GM12872 (cell line): ENCODE measurements around the gene FBXO28.

Source experiments
- TF ChIP-seq, protein P1 (sequence below): IDR thresholded peaks from 3 replicates; pipeline ENCODE4 v1.5.1; 2011; ENCODE audit warnings: low read depth, mild to moderate bottlenecking, low read length, moderate library complexity; ENCODE audit not compliant: insufficient read depth

The FBXO28 gene, protein sequence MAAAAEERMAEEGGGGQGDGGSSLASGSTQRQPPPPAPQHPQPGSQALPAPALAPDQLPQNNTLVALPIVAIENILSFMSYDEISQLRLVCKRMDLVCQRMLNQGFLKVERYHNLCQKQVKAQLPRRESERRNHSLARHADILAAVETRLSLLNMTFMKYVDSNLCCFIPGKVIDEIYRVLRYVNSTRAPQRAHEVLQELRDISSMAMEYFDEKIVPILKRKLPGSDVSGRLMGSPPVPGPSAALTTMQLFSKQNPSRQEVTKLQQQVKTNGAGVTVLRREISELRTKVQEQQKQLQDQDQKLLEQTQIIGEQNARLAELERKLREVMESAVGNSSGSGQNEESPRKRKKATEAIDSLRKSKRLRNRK

DNA sequence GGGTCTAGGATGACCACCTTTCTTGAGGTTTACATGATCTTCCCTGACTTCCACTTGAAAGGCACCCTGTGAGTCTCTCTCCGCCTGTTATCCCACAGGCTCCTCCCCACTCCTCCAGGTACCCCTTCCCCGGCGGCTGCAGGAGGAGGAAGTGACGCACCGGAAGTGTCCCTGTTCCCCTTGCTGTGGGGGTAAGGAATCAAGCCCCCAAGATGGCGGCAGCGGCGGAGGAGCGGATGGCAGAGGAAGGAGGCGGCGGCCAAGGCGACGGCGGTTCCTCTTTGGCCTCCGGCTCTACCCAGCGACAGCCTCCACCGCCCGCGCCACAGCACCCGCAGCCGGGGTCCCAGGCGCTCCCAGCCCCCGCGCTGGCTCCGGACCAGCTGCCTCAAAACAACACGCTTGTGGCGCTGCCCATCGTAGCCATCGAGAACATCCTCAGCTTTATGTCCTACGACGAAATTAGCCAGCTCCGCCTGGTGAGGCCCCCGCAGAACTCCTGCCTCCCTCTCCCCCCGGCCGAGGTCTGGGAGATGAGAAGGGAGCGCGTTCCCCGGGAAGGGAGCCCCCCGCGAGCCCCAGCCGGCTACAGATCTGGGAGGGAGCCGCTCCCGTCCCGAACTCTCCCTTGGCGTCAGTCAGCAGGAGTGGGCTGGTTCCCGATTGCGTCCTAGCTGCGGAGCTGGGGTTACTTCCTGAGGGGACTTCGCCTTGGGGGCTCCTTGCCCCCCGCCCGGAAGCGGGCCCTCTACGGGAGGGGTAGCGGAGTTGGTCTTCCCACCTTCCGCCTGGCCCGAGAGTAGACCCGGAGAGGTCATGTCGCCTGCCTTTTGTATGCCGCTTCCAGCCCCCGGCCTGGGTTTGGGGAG, at the start of gene FBXO28:
FBXO28 (plus strand) TSS at position 194 of the 869 bp plus-strand sequence; CDS start at position 213, 19 bp downstream.
- TF ChIP-seq, protein P1, sequence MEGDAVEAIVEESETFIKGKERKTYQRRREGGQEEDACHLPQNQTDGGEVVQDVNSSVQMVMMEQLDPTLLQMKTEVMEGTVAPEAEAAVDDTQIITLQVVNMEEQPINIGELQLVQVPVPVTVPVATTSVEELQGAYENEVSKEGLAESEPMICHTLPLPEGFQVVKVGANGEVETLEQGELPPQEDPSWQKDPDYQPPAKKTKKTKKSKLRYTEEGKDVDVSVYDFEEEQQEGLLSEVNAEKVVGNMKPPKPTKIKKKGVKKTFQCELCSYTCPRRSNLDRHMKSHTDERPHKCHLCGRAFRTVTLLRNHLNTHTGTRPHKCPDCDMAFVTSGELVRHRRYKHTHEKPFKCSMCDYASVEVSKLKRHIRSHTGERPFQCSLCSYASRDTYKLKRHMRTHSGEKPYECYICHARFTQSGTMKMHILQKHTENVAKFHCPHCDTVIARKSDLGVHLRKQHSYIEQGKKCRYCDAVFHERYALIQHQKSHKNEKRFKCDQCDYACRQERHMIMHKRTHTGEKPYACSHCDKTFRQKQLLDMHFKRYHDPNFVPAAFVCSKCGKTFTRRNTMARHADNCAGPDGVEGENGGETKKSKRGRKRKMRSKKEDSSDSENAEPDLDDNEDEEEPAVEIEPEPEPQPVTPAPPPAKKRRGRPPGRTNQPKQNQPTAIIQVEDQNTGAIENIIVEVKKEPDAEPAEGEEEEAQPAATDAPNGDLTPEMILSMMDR = no peak

DNA sequence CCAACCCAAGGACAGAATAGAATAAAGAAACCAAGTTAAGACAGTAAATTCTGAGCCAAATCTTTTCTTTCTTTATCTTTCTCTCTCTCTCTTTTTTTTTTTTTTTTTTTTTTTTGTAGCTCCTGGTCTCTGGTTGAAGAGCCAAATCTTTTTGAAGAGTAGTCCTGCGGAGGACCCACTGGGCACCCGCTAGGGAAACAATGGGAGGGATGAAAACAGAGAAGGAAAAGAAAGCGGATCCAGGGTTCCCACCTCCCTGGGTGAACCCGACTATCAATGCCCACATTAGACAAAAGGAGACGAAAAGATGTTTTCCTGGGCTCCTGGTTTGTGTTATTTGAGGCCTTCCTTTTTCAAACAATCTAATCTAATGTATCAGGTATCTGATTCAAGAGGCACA, 49.8 kb upstream of the FBXO28 start:
- TF ChIP-seq, protein P1 = no peak

DNA sequence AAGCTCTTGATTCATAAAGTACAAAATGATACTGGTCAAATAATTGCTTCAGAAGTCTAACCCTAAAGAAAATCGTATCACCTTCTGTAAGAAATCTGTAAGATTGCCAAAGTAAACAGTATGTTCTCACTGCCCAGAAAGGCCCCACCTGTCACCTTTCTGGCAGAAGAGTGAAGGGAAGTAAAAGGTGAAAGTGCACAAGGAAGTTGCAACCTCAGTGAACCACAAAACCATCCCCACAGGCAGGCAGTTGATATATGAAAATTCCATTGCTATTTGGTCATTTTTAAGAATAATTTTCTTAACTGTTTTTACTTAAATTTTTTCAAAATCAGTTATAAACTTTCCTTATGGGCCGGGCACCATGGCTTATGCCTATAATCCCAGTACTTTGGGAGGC, 48.5 kb upstream of the FBXO28 start:
- TF ChIP-seq, protein P1 = no peak

DNA sequence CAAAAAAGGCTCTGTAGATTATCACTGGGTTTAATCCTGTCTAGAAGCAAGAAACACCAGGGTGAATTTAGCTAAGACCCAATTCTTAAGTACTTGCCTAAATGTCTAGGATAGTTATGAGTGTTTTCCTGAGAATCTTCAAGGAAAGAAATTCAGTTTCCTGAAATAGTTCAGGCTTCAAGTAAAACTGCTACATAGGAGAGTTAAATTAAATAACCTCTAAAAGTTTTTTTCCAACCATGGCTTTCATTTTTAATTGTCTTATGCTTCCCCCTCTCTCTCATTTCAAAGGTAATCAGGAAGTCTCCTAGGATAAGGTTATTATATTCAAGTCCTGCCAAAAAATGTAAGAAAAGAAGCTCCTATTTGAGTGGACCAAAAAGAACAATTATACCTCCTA, 46.7 kb upstream of the FBXO28 start:
- TF ChIP-seq, protein P1 = no peak

DNA sequence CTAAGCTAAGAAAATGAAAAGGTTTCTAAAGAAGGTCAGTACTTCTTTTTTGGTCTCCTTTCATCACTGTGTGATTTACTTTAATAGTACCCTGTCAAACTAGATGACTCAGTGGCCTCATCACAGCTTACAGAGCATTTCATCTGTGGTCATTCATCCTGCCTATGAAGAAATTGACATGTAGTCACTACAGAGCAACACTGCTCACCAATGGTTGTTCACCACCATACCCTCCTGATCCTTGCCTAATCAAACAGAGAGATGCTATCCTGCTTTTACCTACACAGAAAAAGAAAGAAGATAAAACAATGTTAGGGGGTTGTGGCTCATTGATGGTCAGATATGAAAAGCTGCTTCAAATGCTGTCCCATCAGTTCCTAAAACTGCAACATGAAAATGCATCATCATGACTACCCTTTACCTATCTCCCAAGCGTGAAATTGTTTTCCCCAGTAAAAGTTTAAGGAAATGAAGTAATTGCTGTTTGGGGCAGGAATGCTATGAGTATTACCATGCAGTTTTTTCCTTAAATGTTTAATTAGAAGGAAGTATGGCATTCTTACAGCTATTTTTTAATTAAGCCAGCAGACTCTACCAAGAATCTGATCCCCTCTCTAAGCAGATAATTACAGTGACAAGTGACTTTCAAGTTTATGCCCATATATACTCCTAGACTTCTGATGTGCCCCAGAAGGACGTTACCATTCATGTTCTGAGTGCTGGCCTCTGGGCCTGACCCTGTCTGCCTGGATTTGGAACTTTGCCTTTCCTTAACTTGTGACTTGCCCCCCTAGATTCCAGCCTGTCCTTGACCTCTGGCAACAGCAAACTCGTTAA, 46.1 kb upstream of the FBXO28 start:
- TF ChIP-seq, protein P1 = no peak

DNA sequence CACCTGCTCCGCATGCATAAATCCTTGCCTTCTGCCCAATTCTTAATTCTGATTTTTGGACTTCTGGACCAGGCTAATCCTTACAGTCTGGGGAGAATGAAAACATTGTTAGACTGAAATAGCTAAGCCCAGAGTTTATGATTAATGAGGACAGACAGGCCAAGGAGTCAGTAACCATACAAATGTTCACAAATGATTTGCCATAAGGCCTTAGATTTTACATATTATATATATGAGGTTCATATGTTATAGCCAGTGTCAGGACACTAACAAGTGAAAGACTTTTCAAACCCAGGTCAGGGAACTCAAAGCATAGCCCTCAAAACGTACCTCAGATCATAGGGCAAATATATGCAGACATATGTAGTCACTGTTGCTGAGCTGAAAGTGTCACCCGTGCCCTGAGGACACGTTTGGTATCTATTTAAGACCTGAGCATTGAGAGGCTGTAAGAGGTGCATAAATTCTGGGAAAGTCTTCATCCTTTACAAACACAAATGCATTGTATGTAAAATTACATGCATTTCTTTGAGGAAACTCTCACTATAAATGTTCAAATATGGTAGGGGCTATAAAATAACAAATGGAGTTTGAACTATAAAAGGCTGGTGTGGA, 45.3 kb upstream of the FBXO28 start:
- TF ChIP-seq, protein P1 = no peak

DNA sequence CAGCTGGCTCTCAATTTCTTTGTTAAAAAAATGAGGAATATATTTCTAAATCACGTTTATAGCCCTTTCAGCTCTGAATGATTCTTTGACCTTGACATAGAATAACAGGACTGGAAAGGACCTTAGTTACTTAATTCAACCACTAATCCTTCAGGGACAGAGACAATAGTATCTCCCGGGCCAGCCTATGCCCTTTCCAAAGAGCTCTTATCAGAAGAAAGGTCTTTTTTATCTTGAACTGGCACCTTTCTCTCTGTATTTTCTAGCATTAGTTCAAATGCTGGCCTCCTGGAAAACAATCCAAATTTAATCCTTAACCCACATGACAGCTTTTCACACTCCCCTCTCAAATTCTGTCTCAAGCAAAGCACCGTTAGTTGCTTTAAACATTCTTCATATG, 44.8 kb upstream of the FBXO28 start:
- TF ChIP-seq, protein P1 = no peak
